Nephron progenitor cell (in vitro differentiated cells): ENCODE measurements around the gene KCNH1.

Experiments used
- DNase-seq: peaks from one replicate; pipeline ENCODE4 v3.0.0; 2021
- H3K27ac Mint-ChIP-seq: 2 replicates; pipeline ENCODE4 v1.8.0; 2021; ENCODE audit warnings: mild to moderate bottlenecking, moderate library complexity, mixed read lengths
- H3K27me3 Mint-ChIP-seq: 2 replicates; pipeline ENCODE4 v1.8.0; 2021; ENCODE audit warnings: mild to moderate bottlenecking, low read depth, mixed read lengths; ENCODE audit not compliant: poor library complexity
- H3K36me3 Mint-ChIP-seq: 2 replicates; pipeline ENCODE4 v1.8.0; 2021; ENCODE audit warnings: low read depth, mixed read lengths
- H3K4me1 Mint-ChIP-seq: 2 replicates; pipeline ENCODE4 v1.8.0; 2021; ENCODE audit warnings: mixed read lengths
- H3K4me3 Mint-ChIP-seq: 2 replicates; pipeline ENCODE4 v1.8.0; 2021; ENCODE audit warnings: mild to moderate bottlenecking, moderate library complexity, mixed read lengths
- H3K9me3 Mint-ChIP-seq: 2 replicates; pipeline ENCODE4 v1.8.0; 2021; ENCODE audit warnings: mild to moderate bottlenecking, moderate library complexity, mixed read lengths
- TF ChIP-seq, protein P1 (sequence below): fragments of 200-600 bp; sonication (generic); IDR thresholded peaks from 2 replicates; pipeline ENCODE4 v1.5.0; 2021; ENCODE audit warnings: antibody characterized with exemption

Gene KCNH1

DNA sequence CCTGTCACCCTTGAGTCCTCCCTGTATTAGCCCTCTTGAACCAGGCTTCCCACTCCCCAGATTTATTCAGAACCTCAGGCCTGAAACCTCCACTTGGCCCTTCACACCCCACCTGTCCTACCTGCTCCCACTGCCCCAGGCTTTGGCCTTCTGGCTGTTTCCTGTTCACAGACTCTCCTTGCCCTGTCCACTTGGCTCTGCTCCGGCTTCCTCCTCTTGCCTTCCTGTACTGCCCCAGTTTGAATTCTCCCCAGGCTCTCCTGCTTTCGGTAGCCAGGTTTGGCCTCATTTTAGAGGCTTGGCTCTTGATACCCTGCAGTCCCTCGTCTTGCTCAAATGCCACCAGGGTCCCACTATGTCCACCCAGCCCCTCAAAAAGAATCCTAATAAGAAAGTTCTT is 385.2 kb downstream of the KCNH1 start:
- Mint-ChIP-seq H3K4me3 (no peak overlapping the region), H3K9me3 (no peaks in the 10 kb centered on the region), H3K36me3 (no peaks in the 10 kb centered on the region), H3K4me1 (no peaks in the 10 kb centered on the region), H3K27me3 (peaks cover 28% of the 10 kb centered on the region), H3K27ac (no peak overlapping the region)
- TF ChIP-seq, protein P1, sequence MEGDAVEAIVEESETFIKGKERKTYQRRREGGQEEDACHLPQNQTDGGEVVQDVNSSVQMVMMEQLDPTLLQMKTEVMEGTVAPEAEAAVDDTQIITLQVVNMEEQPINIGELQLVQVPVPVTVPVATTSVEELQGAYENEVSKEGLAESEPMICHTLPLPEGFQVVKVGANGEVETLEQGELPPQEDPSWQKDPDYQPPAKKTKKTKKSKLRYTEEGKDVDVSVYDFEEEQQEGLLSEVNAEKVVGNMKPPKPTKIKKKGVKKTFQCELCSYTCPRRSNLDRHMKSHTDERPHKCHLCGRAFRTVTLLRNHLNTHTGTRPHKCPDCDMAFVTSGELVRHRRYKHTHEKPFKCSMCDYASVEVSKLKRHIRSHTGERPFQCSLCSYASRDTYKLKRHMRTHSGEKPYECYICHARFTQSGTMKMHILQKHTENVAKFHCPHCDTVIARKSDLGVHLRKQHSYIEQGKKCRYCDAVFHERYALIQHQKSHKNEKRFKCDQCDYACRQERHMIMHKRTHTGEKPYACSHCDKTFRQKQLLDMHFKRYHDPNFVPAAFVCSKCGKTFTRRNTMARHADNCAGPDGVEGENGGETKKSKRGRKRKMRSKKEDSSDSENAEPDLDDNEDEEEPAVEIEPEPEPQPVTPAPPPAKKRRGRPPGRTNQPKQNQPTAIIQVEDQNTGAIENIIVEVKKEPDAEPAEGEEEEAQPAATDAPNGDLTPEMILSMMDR = no peak
- DNase-seq = no peak

DNA sequence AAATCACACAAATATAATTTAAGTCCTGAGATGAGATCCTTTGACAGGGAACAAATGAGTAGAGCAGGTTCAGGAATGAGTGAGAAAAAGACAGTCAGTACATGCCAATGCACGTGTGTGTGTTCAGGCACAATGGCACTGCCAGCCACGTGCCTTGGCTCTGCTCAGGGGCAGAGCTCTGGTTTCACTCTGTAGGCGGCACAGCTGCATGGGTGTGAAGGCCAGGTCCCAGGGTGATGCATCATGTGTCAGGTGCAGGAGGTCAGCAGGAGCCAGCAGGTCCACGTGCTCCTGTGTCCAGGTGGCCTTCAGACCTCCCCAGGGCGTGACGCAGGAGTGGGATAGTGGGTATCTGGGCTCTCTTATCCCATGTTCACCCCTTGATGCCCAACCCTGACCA is 386.1 kb downstream of the KCNH1 start:
- TF ChIP-seq, protein P1 = no peak
- H3K27ac Mint-ChIP-seq = no peak overlapping the region
- H3K4me1 Mint-ChIP-seq = no peaks in the 10 kb centered on the region
- H3K4me3 Mint-ChIP-seq = no peak overlapping the region
- peaks cover 27% of the 10 kb centered on the region for H3K27me3 Mint-ChIP-seq
- no peaks in the 10 kb centered on the region for H3K9me3 Mint-ChIP-seq
- H3K36me3 Mint-ChIP-seq = no peaks in the 10 kb centered on the region
- no peak for DNase-seq

DNA sequence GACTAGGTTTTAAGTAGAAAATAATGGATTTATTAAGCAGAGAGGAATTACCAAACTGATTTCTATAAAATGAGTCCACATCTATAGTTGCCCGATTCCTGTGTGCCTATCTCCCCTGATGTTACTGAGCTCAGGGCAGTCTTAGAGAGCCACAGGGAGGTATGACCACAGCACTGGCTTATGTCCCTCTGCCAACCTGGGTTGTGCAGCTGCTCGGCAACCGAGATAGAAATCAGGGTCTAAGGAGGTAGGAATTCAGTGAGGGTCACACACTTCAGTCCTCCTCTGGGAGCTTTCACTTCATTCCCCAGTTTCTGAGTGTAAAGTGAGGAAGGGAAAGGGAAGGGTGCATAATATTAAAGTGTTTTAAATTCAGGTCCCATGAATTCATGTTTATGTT is 386.8 kb downstream of the KCNH1 start:
- no peaks in the 10 kb centered on the region for H3K4me1 Mint-ChIP-seq
- no peaks in the 10 kb centered on the region for H3K36me3 Mint-ChIP-seq
- no peak overlapping the region for H3K27ac Mint-ChIP-seq
- TF ChIP-seq, protein P1 = no peak
- no peak overlapping the region for H3K4me3 Mint-ChIP-seq
- no peak for DNase-seq
- peaks cover 23% of the 10 kb centered on the region for H3K27me3 Mint-ChIP-seq
- H3K9me3 Mint-ChIP-seq = no peaks in the 10 kb centered on the region

DNA sequence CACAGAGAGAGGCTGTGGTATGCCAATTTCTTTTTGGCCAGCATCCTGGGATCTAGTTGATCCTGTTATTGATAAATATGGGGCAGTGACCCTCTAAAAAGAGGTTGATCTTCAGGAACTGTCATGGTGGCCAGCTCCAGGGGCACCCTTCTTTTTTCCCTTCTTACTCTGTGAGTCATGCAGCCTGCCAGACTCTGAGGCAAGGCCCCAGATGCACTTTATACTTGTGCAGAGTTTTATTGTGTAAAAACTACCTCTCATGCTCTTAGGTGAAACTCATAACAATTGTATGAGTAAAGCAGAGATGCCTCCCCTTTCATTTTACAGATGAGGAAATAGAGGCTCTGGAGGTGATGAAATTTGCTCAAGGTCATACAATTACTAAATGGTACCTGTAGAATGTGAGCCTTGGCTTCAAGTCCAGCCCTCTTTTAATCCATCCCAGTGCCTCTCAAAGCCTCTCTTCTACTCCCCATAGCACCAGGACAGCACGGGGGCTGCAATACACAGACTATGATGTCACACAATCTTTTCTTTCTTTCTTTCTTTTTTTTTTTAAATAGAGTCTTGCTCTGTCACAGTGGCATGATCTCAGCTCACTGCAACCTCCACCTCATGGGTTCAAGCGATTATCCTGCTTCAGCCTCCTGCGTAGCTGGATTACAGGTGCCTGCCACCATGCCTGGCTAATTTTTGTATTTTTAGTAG is 387.8 kb downstream of the KCNH1 start:
- H3K27ac Mint-ChIP-seq = no peak overlapping the region
- H3K4me3 Mint-ChIP-seq = no peak overlapping the region
- H3K36me3 Mint-ChIP-seq = no peaks in the 10 kb centered on the region
- no peaks in the 10 kb centered on the region for H3K4me1 Mint-ChIP-seq
- TF ChIP-seq, protein P1 = no peak
- no peak for DNase-seq
- H3K27me3 Mint-ChIP-seq = peaks cover 27% of the 10 kb centered on the region
- H3K9me3 Mint-ChIP-seq = no peaks in the 10 kb centered on the region

DNA sequence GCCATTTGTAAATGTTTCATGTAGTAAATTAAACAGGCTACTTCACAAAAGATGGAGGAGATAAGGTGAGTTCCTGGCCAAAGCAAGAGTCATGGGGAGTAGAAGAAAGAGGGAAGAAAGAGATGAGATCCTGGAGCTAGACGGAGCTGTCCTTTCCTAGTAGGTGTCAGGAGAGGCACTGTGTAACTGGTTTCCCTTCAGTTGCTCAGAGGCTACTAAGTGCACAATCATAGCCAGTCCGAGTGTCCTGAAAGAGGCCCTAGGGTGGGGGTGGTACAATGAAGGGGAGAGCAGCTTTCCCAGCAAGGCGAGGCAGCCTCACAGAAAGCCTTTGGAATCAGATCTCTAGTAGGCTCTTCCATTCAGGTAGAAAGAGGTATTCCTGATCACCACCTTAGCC is 390.9 kb downstream of the KCNH1 start:
- TF ChIP-seq, protein P1 = no peak
- Mint-ChIP-seq H3K9me3 (no peaks in the 10 kb centered on the region), H3K27me3 (peaks cover 19% of the 10 kb centered on the region), H3K4me1 (no peaks in the 10 kb centered on the region), H3K4me3 (no peak overlapping the region), H3K36me3 (no peaks in the 10 kb centered on the region), H3K27ac (no peak overlapping the region)
- no peak for DNase-seq

DNA sequence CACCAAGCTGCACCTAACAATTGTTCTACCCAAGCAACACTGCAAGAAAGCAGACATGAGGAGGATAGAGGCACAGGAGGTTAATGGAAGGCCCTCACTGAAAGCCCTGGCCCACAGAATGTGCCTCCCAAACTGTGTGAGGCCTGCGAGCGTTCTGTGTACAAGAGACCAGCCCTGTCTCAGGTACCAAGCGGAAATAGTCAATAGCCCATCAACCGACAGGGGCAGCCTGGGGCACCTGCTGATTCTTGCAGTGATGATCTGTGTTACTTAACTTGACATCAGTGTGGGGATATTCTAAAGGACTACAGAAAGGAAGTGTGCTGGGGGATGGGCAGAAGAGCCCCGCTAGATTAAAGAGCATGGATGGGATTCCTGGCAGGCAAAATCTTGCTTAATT is 392.4 kb downstream of the KCNH1 start:
- Mint-ChIP-seq H3K9me3 (no peaks in the 10 kb centered on the region), H3K27ac (no peak overlapping the region), H3K36me3 (no peaks in the 10 kb centered on the region), H3K27me3 (peaks cover 12% of the 10 kb centered on the region), H3K4me3 (no peak overlapping the region), H3K4me1 (no peaks in the 10 kb centered on the region)
- TF ChIP-seq, protein P1 = no peak
- no peak for DNase-seq
